Activated T-helper 1 cell treated with anti-CD3 and anti-CD28 coated beads, Interleukin-12 subunit alpha, Interleukin-12 subunit beta, Interleukin-2, Interleukin-4 antibody, amounts not matched to agents 30 ng/mL and 10 ng/mL and 1 ng/mL, durations not matched to agents 14 hours and 24 hours and 36 hours (primary cell): ENCODE data around the gene TMEM225B. TPM values are rescaled to one million over a fixed set of nuclear protein-coding genes. Genes with fewer than 3 reads are reported as not detected.
A peak's percentile ranks its signal among the peaks of the same experiment; 100 is the strongest.
"Not testable (repeated sequence)": the region's sequence is repeated elsewhere in the genome, so short reads cannot be mapped to it uniquely, and the experiment has no call there.

Experiments
- DNase-seq: peaks from one replicate; pipeline ENCODE4 v3.0.0; 2021; ENCODE audit warnings: low spot score
- H3K27ac Mint-ChIP-seq: one replicate; pipeline ENCODE4 v1.8.0; 2021; ENCODE audit warnings: mild to moderate bottlenecking, mixed read lengths
- H3K27me3 Mint-ChIP-seq: one replicate; pipeline ENCODE4 v1.8.0; 2022; ENCODE audit warnings: mild to moderate bottlenecking, moderate library complexity, mixed read lengths; ENCODE audit not compliant: insufficient read depth
- H3K36me3 Mint-ChIP-seq: one replicate; pipeline ENCODE4 v1.8.0; 2021; ENCODE audit warnings: low read depth, mixed read lengths
- H3K4me1 Mint-ChIP-seq: one replicate; pipeline ENCODE4 v1.8.0; 2021; ENCODE audit warnings: low read depth, mixed read lengths
- H3K4me3 Mint-ChIP-seq: one replicate; pipeline ENCODE4 v1.8.0; 2021; ENCODE audit warnings: mild to moderate bottlenecking, moderate library complexity, mixed read lengths
- H3K9me3 Mint-ChIP-seq: one replicate; pipeline ENCODE4 v1.8.0; 2021; ENCODE audit warnings: mixed read lengths
- intact Hi-C: fragments of 100-400 bp; cut with micrococcal nuclease; formaldehyde crosslinking; loops from one replicate; pipeline ENCODE4 v1.15.1; 2024
- total RNA-seq: library from RNA; stranded (reverse); gene quantifications from 2 replicates; pipeline ENCODE4 v1.2.3, GENCODE V29; 2022

The TMEM225B gene
- total RNA-seq, 1 donor from 2014 or later, result 0.60 TPM

GRCh38 chr7:99628471-99629465, 30.7 kb downstream of the TMEM225B start:
- no peaks in the 10 kb centered on the region for H3K9me3 Mint-ChIP-seq
- no peak overlapping the region for H3K4me3 Mint-ChIP-seq
- H3K4me1 Mint-ChIP-seq, result peaks cover 46% of the 10 kb centered on the region
- H3K36me3 Mint-ChIP-seq, result peaks cover 68% of the 10 kb centered on the region
- no peak for DNase-seq
- peak overlapping the region; percentile 30 for H3K27ac Mint-ChIP-seq
- H3K27me3 Mint-ChIP-seq, result peaks cover 2% of the 10 kb centered on the region
- intact Hi-C loops, result loop anchor here (10.0 kb wide), 1 partner anchor 386 kb away; the partner anchor contains the start of gene ZKSCAN1

GRCh38 chr7:99629643-99630042, 31.6 kb downstream of the TMEM225B start:
- no peak overlapping the region for H3K27ac Mint-ChIP-seq
- no peak for DNase-seq
- H3K27me3 Mint-ChIP-seq, result no peaks in the 10 kb centered on the region
- H3K36me3 Mint-ChIP-seq, result peaks cover 59% of the 10 kb centered on the region
- intact Hi-C loops, result loop anchor here (10.0 kb wide), 1 partner anchor 385 kb away; the partner anchor contains the start of gene ZKSCAN1
- H3K4me1 Mint-ChIP-seq, result peaks cover 37% of the 10 kb centered on the region
- no peaks in the 10 kb centered on the region for H3K9me3 Mint-ChIP-seq
- H3K4me3 Mint-ChIP-seq, result no peak overlapping the region

- Mint-ChIP-seq H3K27me3 (no peaks in the 10 kb centered on the region), H3K36me3 (peaks cover 47% of the 10 kb centered on the region), H3K4me1 (peaks cover 18% of the 10 kb centered on the region), H3K9me3 (no peaks in the 10 kb centered on the region), H3K4me3 (no peak overlapping the region), H3K27ac (peak overlapping the region; percentile 75)
- no peak for DNase-seq
- intact Hi-C loops, result no loop called here
Measured at GRCh38 chr7:99631295-99632109, 33.4 kb downstream of the TMEM225B start.

GRCh38 chr7:99637414-99637813, 39.3 kb downstream of the TMEM225B start:
- H3K9me3 Mint-ChIP-seq, DNase-seq, H3K4me3 Mint-ChIP-seq, H3K27me3 Mint-ChIP-seq: not testable (repeated sequence)
- H3K4me1 Mint-ChIP-seq, result peaks cover 23% of the 10 kb centered on the region
- peak overlapping the region; percentile 29 for H3K27ac Mint-ChIP-seq
- peaks cover 27% of the 10 kb centered on the region for H3K36me3 Mint-ChIP-seq
- intact Hi-C loops, result loop anchor here (2.0 kb wide), 1 partner anchor 151 kb away; no protein-coding TSS in a partner anchor

- no peak overlapping the region for H3K27ac Mint-ChIP-seq
- no peaks in the 10 kb centered on the region for H3K27me3 Mint-ChIP-seq
- DNase-seq, result no peak
- no peak overlapping the region for H3K4me3 Mint-ChIP-seq
- peaks cover 23% of the 10 kb centered on the region for H3K4me1 Mint-ChIP-seq
- intact Hi-C loops, result no loop called here
- H3K9me3 Mint-ChIP-seq, result no peaks in the 10 kb centered on the region
- peaks cover 28% of the 10 kb centered on the region for H3K36me3 Mint-ChIP-seq
Measured at GRCh38 chr7:99638731-99639130, 40.7 kb downstream of the TMEM225B start.

- no peak overlapping the region for H3K27ac Mint-ChIP-seq
- peaks cover 32% of the 10 kb centered on the region for H3K36me3 Mint-ChIP-seq
- no peak overlapping the region for H3K4me3 Mint-ChIP-seq
- peaks cover 23% of the 10 kb centered on the region for H3K4me1 Mint-ChIP-seq
- no peaks in the 10 kb centered on the region for H3K9me3 Mint-ChIP-seq
- intact Hi-C loops, result no loop called here
- no peaks in the 10 kb centered on the region for H3K27me3 Mint-ChIP-seq
- no peak for DNase-seq
Measured at GRCh38 chr7:99639267-99639666, 41.2 kb downstream of the TMEM225B start.

- intact Hi-C loops, result no loop called here
- H3K9me3 Mint-ChIP-seq, result peaks cover 8% of the 10 kb centered on the region
- H3K27ac Mint-ChIP-seq, result peak overlapping the region; percentile 40
- H3K4me1 Mint-ChIP-seq, result peaks cover 23% of the 10 kb centered on the region
- no peak overlapping the region for H3K4me3 Mint-ChIP-seq
- H3K27me3 Mint-ChIP-seq, result no peaks in the 10 kb centered on the region
- DNase-seq, result no peak
- peaks cover 44% of the 10 kb centered on the region for H3K36me3 Mint-ChIP-seq
Measured at GRCh38 chr7:99642027-99642426, 44.0 kb downstream of the TMEM225B start.

GRCh38 chr7:99643464-99643863, 45.4 kb downstream of the TMEM225B start:
- H3K4me3 Mint-ChIP-seq, result no peak overlapping the region
- H3K9me3 Mint-ChIP-seq, result peaks cover 8% of the 10 kb centered on the region
- H3K36me3 Mint-ChIP-seq, result peaks cover 49% of the 10 kb centered on the region
- no peak for DNase-seq
- peaks cover 16% of the 10 kb centered on the region for H3K4me1 Mint-ChIP-seq
- H3K27me3 Mint-ChIP-seq, result no peaks in the 10 kb centered on the region
- H3K27ac Mint-ChIP-seq, result no peak overlapping the region
- intact Hi-C loops, result no loop called here

GRCh38 chr7:99644431-99644830, 46.4 kb downstream of the TMEM225B start:
- H3K4me1 Mint-ChIP-seq, result peaks cover 16% of the 10 kb centered on the region
- H3K36me3 Mint-ChIP-seq, result peaks cover 48% of the 10 kb centered on the region
- intact Hi-C loops, result no loop called here
- no peak overlapping the region for H3K27ac Mint-ChIP-seq
- no peak for DNase-seq
- no peaks in the 10 kb centered on the region for H3K27me3 Mint-ChIP-seq
- H3K4me3 Mint-ChIP-seq, result no peak overlapping the region
- H3K9me3 Mint-ChIP-seq, result peaks cover 8% of the 10 kb centered on the region

- Mint-ChIP-seq H3K36me3 (peaks cover 48% of the 10 kb centered on the region), H3K4me1 (peaks cover 16% of the 10 kb centered on the region), H3K4me3 (no peak overlapping the region), H3K27me3 (no peaks in the 10 kb centered on the region), H3K27ac (no peak overlapping the region), H3K9me3 (peaks cover 8% of the 10 kb centered on the region)
- no peak for DNase-seq
- intact Hi-C loops, result no loop called here
Measured at GRCh38 chr7:99645590-99645989, 47.5 kb downstream of the TMEM225B start.

GRCh38 chr7:99648843-99649242, 50.8 kb downstream of the TMEM225B start:
- Mint-ChIP-seq H3K9me3 (peaks cover 8% of the 10 kb centered on the region), H3K36me3 (peaks cover 31% of the 10 kb centered on the region), H3K27me3 (no peaks in the 10 kb centered on the region), H3K27ac (no peak overlapping the region), H3K4me3 (no peak overlapping the region), H3K4me1 (peaks cover 5% of the 10 kb centered on the region)
- intact Hi-C loops, result no loop called here
- no peak for DNase-seq

GRCh38 chr7:99651290-99651689, 53.2 kb downstream of the TMEM225B start:
- peaks cover 11% of the 10 kb centered on the region for H3K36me3 Mint-ChIP-seq
- H3K27me3 Mint-ChIP-seq, result no peaks in the 10 kb centered on the region
- no peak overlapping the region for H3K27ac Mint-ChIP-seq
- no peak for DNase-seq
- H3K4me3 Mint-ChIP-seq, result no peak overlapping the region
- H3K4me1 Mint-ChIP-seq, result peaks cover 5% of the 10 kb centered on the region
- intact Hi-C loops, result no loop called here
- H3K9me3 Mint-ChIP-seq, result peaks cover 6% of the 10 kb centered on the region

- Mint-ChIP-seq H3K27ac (no peak overlapping the region), H3K4me3 (no peak overlapping the region), H3K9me3 (peaks cover 6% of the 10 kb centered on the region), H3K4me1 (peaks cover 5% of the 10 kb centered on the region), H3K36me3 (peaks cover 7% of the 10 kb centered on the region), H3K27me3 (no peaks in the 10 kb centered on the region)
- intact Hi-C loops, result no loop called here
- DNase-seq, result no peak
Measured at GRCh38 chr7:99652671-99653070, 54.6 kb downstream of the TMEM225B start.
